Measurements from ENCODE around the gene CATSPERZ. TPM values are rescaled to one million over a fixed set of nuclear protein-coding genes. Genes with fewer than 3 reads are reported as not detected.

The CATSPERZ gene
- total and polyA plus RNA-seq, 2 of the 13 experiments (the other 11 are each of a cell fraction or from before 2014, with no cell fraction given): 0.22 to 0.48 TPM

DNA sequence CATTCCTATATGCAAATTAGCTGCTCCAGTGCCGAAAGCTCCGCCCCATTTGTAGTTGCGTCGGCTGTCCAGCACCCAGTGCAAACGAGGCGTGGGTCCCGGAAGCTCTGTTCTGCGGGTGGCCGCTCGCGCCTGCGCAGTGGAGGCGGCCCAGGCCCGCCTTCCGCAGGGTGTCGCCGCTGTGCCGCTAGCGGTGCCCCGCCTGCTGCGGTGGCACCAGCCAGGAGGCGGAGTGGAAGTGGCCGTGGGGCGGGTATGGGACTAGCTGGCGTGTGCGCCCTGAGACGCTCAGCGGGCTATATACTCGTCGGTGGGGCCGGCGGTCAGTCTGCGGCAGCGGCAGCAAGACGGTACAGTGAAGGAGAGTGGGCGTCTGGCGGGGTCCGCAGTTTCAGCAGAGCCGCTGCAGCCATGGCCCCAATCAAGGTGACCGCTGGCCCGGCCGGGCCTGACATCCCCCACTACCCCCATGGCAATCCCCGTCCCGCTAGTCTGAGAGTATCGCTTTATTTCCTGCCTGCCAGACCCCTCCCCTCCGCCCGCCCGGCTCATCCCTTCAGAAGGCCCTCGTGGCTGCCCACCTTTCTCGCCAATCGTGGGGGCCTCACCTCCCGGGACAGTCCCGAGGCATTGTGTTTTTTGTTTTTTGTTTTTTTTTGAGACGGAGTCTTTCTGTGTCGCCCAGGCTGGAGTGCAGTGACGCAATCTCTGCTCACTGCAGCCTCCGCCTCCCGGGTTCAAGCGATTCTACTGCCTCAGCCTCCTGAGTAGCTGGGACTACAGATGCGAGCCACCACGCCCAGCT lies 18.0 kb downstream of the CATSPERZ start, which contains the start of gene PRDX5 (continued):
- TF ChIP-seq, protein P1, sequence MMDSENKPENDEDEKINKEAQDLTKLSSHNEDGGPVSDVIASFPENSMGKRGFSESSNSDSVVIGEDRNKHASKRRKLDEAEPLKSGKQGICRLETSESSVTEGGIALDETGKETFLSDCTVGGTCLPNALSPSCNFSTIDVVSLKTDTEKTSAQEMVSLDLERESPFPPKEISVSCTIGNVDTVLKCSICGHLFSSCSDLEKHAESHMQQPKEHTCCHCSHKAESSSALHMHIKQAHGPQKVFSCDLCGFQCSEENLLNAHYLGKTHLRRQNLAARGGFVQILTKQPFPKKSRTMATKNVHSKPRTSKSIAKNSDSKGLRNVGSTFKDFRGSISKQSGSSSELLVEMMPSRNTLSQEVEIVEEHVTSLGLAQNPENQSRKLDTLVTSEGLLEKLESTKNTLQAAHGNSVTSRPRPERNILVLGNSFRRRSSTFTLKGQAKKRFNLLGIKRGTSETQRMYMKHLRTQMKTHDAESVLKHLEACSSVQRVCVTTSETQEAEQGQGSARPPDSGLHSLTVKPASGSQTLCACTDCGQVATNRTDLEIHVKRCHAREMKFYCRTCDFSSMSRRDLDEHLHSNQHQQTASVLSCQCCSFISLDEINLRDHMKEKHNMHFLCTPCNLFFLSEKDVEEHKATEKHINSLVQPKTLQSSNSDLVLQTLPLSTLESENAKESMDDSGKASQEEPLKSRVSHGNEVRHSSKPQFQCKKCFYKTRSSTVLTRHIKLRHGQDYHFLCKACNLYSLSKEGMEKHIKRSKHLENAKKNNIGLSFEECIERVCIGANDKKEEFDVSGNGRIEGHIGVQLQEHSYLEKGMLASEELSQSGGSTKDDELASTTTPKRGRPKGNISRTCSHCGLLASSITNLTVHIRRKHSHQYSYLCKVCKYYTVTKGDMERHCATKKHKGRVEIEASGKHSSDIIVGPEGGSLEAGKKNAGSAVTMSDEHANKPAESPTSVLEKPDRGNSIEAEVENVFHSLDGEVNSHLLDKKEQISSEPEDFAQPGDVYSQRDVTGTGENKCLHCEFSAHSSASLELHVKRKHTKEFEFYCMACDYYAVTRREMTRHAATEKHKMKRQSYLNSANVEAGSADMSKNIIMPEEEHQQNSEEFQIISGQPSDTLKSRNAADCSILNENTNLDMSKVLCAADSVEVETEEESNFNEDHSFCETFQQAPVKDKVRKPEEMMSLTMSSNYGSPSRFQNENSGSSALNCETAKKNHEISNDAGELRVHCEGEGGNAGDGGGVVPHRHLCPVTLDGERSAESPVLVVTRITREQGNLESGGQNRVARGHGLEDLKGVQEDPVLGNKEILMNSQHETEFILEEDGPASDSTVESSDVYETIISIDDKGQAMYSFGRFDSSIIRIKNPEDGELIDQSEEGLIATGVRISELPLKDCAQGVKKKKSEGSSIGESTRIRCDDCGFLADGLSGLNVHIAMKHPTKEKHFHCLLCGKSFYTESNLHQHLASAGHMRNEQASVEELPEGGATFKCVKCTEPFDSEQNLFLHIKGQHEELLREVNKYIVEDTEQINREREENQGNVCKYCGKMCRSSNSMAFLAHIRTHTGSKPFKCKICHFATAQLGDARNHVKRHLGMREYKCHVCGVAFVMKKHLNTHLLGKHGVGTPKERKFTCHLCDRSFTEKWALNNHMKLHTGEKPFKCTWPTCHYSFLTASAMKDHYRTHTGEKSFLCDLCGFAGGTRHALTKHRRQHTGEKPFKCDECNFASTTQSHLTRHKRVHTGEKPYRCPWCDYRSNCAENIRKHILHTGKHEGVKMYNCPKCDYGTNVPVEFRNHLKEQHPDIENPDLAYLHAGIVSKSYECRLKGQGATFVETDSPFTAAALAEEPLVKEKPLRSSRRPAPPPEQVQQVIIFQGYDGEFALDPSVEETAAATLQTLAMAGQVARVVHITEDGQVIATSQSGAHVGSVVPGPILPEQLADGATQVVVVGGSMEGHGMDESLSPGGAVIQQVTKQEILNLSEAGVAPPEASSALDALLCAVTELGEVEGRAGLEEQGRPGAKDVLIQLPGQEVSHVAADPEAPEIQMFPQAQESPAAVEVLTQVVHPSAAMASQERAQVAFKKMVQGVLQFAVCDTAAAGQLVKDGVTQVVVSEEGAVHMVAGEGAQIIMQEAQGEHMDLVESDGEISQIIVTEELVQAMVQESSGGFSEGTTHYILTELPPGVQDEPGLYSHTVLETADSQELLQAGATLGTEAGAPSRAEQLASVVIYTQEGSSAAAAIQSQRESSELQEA (CRISPR knock-in tag; IDR thresholded peaks at IDR 0.05; ENCODE audit: not compliant biosample characterization): peak; percentile 48
- TF ChIP-seq ZNF256 (CRISPR knock-in tag; conservative IDR thresholded peaks at IDR 0.05) (no peak), CENPT (CRISPR knock-in tag; IDR thresholded peaks at IDR 0.05; ENCODE audit: low read depth) (0 out of 2 replicates have a peak, but pooled peaks have one; percentile 32), ESRRA (CRISPR knock-in tag; IDR thresholded peaks at IDR 0.05; ENCODE audit: low read depth) (peak; percentile 56; the same call in 1 of the 2 replicates), ZKSCAN5 (CRISPR knock-in tag; IDR thresholded peaks at IDR 0.05) (no peak), ZNF326 (CRISPR knock-in tag; IDR thresholded peaks at IDR 0.05; ENCODE audit: borderline replicate concordance) (no peak), PHB2 (IDR thresholded peaks at IDR 0.05; ENCODE audit: partially characterized antibody) (no peak), ZFP62 (CRISPR knock-in tag; IDR thresholded peaks at IDR 0.05) (no peak), ZSCAN12 (CRISPR knock-in tag; IDR thresholded peaks at IDR 0.05) (no peak), SIN3A (IDR thresholded peaks at IDR 0.05; ENCODE audit: borderline replicate concordance, low read depth, low read length) (peak; percentile 89; the same call in 1 of the 2 replicates), ZKSCAN8 (CRISPR knock-in tag; IDR thresholded peaks at IDR 0.05; ENCODE audit: borderline replicate concordance) (no peak), ZNF816 (CRISPR knock-in tag; IDR thresholded peaks at IDR 0.05; ENCODE audit: borderline replicate concordance) (0 out of 2 replicates have a peak, but pooled peaks have one; percentile 47), ZNF547 (CRISPR knock-in tag; IDR thresholded peaks at IDR 0.05) (peak; percentile 72), U2AF1 (optimal IDR thresholded peaks at IDR 0.05; ENCODE audit: low read depth, low read length) (no peak)
- TF ChIP-seq, protein P2, sequence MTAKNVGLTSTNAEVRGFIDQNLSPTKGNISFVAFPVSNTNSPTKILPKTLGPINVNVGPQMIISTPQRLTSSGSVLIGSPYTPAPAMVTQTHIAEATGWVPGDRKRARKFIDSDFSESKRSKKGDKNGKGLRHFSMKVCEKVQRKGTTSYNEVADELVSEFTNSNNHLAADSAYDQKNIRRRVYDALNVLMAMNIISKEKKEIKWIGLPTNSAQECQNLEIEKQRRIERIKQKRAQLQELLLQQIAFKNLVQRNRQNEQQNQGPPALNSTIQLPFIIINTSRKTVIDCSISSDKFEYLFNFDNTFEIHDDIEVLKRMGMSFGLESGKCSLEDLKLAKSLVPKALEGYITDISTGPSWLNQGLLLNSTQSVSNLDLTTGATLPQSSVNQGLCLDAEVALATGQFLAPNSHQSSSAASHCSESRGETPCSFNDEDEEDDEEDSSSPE (CRISPR knock-in tag; IDR thresholded peaks at IDR 0.05): peak; percentile 50
- TF ChIP-seq, protein P3, sequence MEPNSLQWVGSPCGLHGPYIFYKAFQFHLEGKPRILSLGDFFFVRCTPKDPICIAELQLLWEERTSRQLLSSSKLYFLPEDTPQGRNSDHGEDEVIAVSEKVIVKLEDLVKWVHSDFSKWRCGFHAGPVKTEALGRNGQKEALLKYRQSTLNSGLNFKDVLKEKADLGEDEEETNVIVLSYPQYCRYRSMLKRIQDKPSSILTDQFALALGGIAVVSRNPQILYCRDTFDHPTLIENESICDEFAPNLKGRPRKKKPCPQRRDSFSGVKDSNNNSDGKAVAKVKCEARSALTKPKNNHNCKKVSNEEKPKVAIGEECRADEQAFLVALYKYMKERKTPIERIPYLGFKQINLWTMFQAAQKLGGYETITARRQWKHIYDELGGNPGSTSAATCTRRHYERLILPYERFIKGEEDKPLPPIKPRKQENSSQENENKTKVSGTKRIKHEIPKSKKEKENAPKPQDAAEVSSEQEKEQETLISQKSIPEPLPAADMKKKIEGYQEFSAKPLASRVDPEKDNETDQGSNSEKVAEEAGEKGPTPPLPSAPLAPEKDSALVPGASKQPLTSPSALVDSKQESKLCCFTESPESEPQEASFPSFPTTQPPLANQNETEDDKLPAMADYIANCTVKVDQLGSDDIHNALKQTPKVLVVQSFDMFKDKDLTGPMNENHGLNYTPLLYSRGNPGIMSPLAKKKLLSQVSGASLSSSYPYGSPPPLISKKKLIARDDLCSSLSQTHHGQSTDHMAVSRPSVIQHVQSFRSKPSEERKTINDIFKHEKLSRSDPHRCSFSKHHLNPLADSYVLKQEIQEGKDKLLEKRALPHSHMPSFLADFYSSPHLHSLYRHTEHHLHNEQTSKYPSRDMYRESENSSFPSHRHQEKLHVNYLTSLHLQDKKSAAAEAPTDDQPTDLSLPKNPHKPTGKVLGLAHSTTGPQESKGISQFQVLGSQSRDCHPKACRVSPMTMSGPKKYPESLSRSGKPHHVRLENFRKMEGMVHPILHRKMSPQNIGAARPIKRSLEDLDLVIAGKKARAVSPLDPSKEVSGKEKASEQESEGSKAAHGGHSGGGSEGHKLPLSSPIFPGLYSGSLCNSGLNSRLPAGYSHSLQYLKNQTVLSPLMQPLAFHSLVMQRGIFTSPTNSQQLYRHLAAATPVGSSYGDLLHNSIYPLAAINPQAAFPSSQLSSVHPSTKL (CRISPR knock-in tag; IDR thresholded peaks at IDR 0.05): no peak

All from HepG2 (cell line).